GM19395 (cell line): ENCODE data around the gene TACC3.
A peak's percentile ranks its signal among the peaks of the same experiment; 100 is the strongest.

Source experiments
- ATAC-seq: cut with Tn5 transposase; IDR thresholded peaks from one replicate; pipeline ENCODE4 v1.9.1; 2021; ENCODE audit warnings: mild to moderate bottlenecking, moderate library complexity; ENCODE audit not compliant: unreplicated experiment

Gene TACC3

DNA sequence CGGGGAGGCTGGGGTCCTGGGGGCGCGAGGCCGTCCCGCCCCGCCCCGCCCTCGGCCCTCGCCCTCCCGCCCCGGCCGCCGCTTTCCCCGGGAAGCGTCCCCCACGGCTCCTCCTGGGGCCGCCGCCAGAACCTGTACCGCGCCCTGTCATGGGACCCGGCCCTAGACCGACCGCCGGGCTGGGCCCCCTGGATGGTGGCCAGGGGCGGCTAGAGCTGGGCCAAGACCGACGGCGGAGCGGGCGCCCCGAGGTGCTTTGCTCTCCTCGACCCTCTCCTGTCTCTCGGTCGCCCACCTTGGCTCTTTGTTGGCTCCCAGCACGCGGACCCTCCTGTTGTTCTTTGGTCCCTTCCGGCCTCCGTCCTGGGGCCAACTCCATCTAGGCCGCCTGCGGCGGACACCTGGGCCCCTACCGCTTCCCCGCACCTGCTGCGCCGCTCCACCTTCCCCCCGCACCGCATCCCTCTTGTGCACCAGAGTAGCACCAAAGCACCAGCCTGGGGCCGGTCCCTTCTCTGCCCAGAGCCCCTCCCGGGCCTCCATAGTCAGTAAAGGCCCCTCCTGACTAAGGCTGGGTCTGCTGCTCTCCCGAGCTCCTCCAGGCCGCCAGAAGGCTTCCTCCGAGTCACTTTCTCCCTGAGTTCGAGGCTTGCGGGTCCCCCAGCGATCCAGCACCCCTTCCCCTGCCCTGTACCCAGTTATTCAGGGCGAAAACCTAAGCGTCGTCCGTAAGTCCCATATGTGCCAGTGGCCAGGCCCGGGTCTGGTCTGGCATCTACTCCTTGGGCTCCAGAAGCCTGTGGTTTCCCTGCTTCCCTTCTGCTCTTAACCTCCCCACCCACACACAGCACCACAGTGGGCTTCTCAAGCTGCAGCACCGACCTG, 587 bp downstream of the TACC3 start:
- ATAC-seq: peak; percentile 2

GRCh38 chr4:1722551-1723118, 1.3 kb downstream of the TACC3 start:
- no peak for ATAC-seq

GRCh38 chr4:1723131-1723801, 1.9 kb downstream of the TACC3 start:
- ATAC-seq: no peak

DNA sequence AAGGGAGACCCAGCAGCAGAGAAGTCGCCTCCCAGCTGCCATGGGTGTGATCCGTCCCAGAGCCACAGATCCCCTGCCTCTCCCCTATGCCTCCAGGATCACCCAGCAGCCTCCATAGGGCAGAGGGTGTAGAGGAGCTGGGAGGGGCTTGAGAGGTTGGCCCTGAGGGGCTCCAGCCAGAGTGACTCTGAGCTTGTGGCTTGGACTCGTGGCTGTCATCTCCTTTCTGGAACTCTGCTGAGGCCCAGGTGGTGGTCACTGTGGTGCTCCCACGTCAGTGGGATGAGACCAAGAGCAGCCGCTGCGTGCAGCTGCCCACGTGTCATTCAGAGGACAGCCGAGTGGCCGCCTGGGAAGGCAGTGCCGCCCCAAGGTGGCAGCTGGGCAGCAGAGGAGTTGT, 4.2 kb downstream of the TACC3 start:
- ATAC-seq: no peak

GRCh38 chr4:1726146-1726934, 5.0 kb downstream of the TACC3 start:
- no peak for ATAC-seq

DNA sequence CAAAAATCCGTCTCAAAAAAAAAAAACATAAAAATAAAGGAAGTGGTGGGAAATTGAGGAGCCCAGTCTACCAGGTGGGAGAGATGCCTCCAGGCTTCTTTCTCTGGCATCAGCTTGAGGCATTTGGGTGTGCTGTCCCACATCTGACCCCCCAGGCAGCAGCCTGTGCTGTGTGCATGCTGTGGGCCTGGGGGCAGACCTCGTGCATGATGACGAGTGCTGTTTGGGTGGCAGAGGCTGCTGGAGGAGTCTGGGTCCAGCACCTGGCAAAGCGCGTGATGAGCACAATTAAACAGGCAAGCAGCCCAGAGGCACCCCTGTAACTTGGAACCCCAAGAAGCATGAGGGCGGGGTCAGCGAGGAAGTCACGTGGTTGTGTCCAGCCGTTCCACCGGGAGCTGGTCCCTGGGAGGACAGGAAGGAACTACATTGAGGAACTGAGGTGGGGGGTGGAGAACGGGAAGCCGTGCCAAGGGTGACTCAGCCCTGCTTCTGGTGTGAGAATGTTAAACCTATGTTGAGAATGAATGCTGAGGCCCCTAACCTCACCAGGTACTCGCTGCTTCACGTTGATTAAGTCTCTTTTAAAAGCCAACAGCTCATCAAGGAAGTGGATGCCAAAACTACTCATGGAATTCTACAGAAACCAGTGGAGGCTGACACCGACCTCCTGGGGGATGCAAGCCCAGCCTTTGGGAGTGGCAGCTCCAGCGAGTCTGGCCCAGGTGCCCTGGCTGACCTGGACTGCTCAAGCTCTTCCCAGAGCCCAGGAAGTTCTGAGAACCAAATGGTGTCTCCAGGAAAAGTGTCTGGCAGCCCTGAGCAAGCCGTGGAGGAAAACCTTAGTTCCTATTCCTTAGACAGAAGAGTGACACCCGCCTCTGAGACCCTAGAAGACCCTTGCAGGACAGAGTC, 6.1 kb downstream of the TACC3 start:
- no peak for ATAC-seq

DNA sequence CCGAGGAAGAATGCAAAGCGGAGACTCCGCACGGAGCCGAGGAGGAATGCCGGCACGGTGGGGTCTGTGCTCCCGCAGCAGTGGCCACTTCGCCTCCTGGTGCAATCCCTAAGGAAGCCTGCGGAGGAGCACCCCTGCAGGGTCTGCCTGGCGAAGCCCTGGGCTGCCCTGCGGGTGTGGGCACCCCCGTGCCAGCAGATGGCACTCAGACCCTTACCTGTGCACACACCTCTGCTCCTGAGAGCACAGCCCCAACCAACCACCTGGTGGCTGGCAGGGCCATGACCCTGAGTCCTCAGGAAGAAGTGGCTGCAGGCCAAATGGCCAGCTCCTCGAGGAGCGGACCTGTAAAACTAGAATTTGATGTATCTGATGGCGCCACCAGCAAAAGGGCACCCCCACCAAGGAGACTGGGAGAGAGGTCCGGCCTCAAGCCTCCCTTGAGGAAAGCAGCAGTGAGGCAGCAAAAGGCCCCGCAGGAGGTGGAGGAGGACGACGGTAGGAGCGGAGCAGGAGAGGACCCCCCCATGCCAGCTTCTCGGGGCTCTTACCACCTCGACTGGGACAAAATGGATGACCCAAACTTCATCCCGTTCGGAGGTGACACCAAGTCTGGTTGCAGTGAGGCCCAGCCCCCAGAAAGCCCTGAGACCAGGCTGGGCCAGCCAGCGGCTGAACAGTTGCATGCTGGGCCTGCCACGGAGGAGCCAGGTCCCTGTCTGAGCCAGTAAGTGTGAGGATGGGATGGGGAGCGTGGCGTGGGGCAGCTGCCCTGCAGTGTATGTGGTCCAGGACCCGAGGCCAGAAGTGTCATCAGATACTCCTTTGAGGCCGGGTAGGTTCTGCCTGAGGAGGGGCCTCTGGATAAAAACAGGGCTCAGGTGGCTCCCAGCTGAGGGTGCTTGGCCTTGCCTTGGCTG, 7.0 kb downstream of the TACC3 start:
- ATAC-seq: no peak

GRCh38 chr4:1730532-1731135, 9.3 kb downstream of the TACC3 start:
- no peak for ATAC-seq

DNA sequence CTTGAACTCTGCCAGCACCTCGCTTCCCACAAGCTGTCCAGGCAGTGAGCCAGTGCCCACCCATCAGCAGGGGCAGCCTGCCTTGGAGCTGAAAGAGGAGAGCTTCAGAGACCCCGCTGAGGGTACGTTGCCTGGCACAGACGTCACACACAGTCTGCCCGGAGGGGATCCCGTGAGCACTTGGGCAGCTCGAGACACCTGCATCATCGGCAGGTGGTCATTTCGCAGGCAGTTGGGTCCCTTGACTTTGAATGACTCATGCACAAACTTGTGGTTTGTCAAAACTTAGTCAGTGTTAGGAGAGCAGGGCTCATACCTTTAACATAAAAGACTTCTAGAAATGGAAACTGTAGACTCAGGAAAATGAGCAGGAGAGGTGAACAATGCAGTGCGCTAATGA, 9.9 kb downstream of the TACC3 start:
- no peak for ATAC-seq

DNA sequence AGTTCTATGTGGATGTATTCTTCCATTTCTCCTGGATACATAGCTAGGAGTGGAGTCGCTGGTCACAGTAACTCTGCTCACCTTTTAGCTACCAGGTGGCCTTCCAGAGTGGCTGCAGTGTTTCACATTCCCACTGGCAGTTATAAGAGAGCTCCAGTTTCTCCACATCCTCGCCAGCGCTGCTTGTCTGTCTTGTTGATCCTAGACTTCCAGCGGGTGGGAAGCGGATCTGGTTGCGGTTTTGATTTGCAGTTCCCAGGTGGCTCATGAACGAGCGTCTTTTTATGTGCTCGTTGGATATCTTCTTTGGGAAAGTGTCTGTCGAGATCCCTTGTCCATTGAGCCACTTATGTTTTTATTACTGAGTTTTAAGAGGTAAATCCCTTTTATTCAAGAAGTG, 11.6 kb downstream of the TACC3 start:
- ATAC-seq: no peak

DNA sequence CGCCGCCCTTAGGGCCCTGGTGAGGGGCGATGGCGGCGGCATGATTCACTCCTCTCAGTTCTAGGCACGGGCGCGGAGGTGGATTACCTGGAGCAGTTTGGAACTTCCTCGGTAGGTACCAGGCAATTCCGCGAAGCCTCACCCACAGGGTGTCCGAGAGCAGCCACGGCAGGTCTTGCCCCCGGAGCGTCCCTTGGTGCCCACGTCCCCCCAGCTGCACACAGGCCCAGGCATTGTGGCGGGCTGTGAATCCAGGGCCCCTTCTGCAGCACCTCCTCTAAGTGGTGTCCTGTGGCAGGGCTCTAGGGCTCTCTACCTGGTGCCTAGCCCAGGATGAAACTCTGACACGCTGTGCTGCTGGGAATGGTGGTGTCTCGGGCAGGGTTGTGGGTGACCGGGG, 13.9 kb downstream of the TACC3 start:
- ATAC-seq: no peak

DNA sequence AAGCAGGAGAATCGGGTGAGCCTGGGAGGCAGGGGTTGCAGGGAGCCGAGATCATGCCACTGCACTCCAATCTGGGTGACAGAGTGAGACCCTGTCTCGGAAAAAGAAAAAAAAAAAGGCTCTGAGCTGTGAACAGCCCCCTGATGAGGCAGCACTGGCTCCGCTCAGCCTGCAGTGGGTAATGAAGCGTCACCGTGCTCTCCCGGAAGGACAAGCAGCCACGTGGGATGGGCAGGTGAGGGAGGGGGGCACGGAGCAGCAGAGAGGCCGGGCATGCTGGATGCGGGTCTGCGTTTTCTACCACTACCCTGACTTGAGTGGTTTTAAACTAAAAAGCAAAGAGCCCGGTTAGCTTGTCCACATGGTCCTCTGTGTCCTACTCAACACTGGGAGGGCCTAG, 15.5 kb downstream of the TACC3 start:
- ATAC-seq: no peak

DNA sequence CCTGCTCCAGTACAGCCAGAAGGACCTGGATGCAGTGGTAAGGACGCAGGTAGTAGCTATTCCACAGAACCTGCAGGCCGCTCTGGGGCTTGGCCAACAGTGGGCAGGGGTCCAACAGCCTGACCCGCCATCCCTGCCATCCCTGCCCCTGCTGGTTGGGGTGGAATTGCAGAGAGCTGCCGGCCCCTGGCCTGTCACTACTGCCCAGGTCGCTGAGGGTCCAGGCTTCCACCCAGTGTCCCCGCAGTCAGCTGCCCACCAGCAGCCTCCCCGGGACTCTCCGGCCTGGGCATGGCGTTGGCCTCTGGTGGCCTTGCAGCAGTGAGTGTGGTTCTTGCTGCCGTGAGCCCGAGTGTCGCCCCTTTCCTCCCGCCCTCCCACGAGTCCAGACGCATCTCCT, 16.3 kb downstream of the TACC3 start:
- ATAC-seq: no peak

GRCh38 chr4:1738410-1738809, 17.1 kb downstream of the TACC3 start:
- ATAC-seq: no peak

DNA sequence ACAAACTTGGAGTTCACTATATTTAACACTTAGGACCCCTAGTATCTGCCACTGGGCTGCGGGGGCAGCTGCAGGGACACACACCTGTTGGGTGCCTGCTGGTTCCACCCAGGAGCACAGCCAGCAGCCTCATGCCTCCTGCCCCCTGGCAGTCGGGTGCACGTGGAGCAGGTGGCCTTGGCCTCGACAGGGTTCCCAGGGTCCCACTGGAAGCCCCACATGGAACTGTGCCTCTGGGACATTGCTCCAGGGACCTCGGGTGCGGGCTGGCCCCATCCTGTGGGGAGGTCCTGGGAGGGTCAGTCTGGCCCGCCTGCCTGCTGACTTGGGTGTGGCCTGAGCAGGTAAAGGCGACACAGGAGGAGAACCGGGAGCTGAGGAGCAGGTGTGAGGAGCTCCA, 18.0 kb downstream of the TACC3 start:
- ATAC-seq: no peak

- no peak for ATAC-seq
These were observed 18.8 kb downstream of the TACC3 start for GRCh38 chr4:1740021-1740545.

DNA sequence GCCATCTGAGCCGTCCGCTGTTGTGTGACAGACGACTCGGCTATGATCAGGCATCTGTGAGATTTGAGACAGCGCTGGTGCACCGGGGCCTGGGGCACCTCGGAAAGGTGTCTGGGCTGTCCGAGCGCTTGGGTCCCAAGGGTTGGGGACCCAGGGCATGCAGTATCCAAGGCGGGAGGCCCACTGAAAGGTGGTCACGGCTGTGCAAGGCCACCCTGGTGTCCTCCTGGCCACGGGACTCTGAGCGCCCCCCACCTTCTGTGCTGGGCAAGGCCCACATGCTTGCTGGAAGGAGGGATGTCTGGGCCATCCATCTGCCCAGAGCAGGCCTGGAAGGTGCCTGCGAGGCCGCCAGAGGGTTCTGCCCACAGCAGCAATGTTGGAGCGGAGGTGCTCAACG, 19.9 kb downstream of the TACC3 start:
- no peak for ATAC-seq

DNA sequence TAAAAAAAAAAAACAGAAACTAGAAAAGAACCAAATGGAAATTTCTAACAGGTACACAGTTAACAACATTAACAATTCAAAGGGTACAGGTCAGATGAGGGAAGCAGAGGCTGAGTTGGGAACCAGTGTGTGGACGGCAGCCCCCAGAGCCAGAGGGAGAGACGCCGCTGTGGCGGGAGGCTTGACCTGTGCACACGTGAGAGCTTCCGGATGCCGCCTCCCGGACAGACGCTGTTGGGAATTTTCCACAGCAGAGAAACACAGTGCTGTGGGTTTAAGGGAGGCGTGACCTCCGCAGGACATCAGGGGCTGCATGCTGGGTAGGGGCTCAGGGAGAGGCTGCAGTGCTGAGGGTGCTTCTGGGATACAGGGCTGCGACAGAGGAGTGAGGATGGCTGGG, 22.2 kb downstream of the TACC3 start:
- no peak for ATAC-seq

GRCh38 chr4:1743975-1744374, 22.7 kb downstream of the TACC3 start:
- ATAC-seq: no peak
